Activated naive CD4-positive, alpha-beta T cell treated with anti-CD3 and anti-CD28 coated beads, Interleukin-2, amount 10 ng/mL, durations not matched to agents 7 days and 5 days (primary cell): ENCODE results near the gene FBXO17.

ENCODE experiments used
- CTCF ChIA-PET: fragments of 350-600 bp; sonication (Branson Sonifier 250); formaldehyde crosslinking; loops from one replicate; lab custom pipeline; 2021; ENCODE audit warnings: antibody characterized with exemption; lab: Charles Lee
- DNase-seq: peaks from one replicate; pipeline ENCODE4 v3.0.0-alpha.2; 2020
- H3K27ac Mint-ChIP-seq: one replicate; pipeline ENCODE4 v1.8.0; 2021; ENCODE audit warnings: mild to moderate bottlenecking, moderate library complexity, mixed read lengths
- H3K27me3 Mint-ChIP-seq: one replicate; pipeline ENCODE4 v1.8.0; 2021; ENCODE audit warnings: mild to moderate bottlenecking, mixed read lengths
- H3K36me3 Mint-ChIP-seq: one replicate; pipeline ENCODE4 v1.8.0; 2021; ENCODE audit warnings: mixed read lengths
- H3K4me1 Mint-ChIP-seq: one replicate; pipeline ENCODE4 v1.8.0; 2021; ENCODE audit warnings: mixed read lengths
- H3K4me3 Mint-ChIP-seq: one replicate; pipeline ENCODE4 v1.8.0; 2021; ENCODE audit warnings: mild to moderate bottlenecking, moderate library complexity, mixed read lengths
- H3K9me3 Mint-ChIP-seq: one replicate; pipeline ENCODE4 v1.8.0; 2021; ENCODE audit warnings: mixed read lengths

FBXO17 gene

GRCh38 chr19:38908911-38909310 lies 66.6 kb downstream of the FBXO17 start:
- peaks cover 6% of the 10 kb centered on the region for H3K9me3 Mint-ChIP-seq
- H3K36me3 Mint-ChIP-seq: peaks cover 32% of the 10 kb centered on the region
- CTCF ChIA-PET: interaction anchor here (0.9 kb wide), 1 partner anchor 21 kb away, joined by 6 read pairs; the partner anchor contains the start of genes MRPS12 and SARS2
- DNase-seq: no peak
- H3K4me1 Mint-ChIP-seq: peaks cover 15% of the 10 kb centered on the region
- H3K4me3 Mint-ChIP-seq: no peak overlapping the region
- H3K27me3 Mint-ChIP-seq: no peaks in the 10 kb centered on the region
- H3K27ac Mint-ChIP-seq: peak overlapping the region; percentile 68

DNA sequence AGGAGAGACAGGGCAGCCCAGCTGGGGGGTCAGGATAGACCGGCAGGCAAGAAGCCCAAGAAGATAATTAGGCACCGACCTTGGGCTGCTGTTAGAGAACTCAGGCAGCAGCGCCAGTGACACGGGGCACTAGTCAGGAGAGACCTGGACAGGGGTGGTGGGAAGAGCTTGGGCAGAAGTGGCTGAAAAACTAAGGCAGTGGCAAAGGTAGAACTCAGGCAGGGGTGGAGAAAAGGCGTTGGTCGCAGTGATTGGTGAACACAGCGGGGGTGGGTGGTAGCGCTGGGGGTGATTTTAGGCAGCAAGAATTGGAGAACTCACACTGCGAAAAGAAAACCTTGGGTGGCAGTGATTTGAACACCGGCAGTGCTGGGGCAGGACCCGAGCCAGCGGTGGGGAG lies 67.9 kb downstream of the FBXO17 start:
- H3K9me3 Mint-ChIP-seq: peaks cover 6% of the 10 kb centered on the region
- peak overlapping the region; percentile 5 for H3K27ac Mint-ChIP-seq
- no peak overlapping the region for H3K4me3 Mint-ChIP-seq
- peaks cover 17% of the 10 kb centered on the region for H3K4me1 Mint-ChIP-seq
- DNase-seq: no peak
- no peaks in the 10 kb centered on the region for H3K27me3 Mint-ChIP-seq
- peaks cover 36% of the 10 kb centered on the region for H3K36me3 Mint-ChIP-seq
- CTCF ChIA-PET: interaction anchor here (0.7 kb wide), 1 partner anchor 391 kb away, joined by 3 read pairs; no protein-coding TSS in a partner anchor

DNA sequence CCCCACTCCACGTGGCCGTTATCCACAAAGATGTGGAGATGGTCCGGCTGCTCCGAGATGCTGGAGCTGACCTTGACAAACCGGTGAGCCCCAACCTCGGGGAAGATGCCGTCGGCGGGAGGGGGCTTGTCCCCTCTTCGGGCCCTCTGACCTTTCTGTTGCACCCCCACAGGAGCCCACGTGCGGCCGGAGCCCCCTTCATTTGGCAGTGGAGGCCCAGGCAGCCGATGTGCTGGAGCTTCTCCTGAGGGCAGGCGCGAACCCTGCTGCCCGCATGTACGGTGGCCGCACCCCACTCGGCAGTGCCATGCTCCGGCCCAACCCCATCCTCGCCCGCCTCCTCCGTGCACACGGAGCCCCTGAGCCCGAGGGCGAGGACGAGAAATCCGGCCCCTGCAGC lies 68.3 kb downstream of the FBXO17 start:
- Mint-ChIP-seq H3K4me3 (no peak overlapping the region), H3K4me1 (peaks cover 17% of the 10 kb centered on the region), H3K36me3 (peaks cover 37% of the 10 kb centered on the region), H3K27me3 (no peaks in the 10 kb centered on the region), H3K9me3 (peaks cover 6% of the 10 kb centered on the region), H3K27ac (no peak overlapping the region)
- no peak for DNase-seq
- CTCF ChIA-PET: no interaction called here

- Mint-ChIP-seq H3K9me3 (peaks cover 7% of the 10 kb centered on the region), H3K4me1 (peaks cover 30% of the 10 kb centered on the region), H3K4me3 (no peak overlapping the region), H3K36me3 (peaks cover 44% of the 10 kb centered on the region), H3K27ac (no peak overlapping the region), H3K27me3 (no peaks in the 10 kb centered on the region)
- CTCF ChIA-PET: interaction anchor here (0.6 kb wide), 1 partner anchor 22 kb away, joined by 3 read pairs; no protein-coding TSS in a partner anchor
- no peak for DNase-seq
These were observed 69.9 kb downstream of the FBXO17 start for GRCh38 chr19:38905620-38906019.

DNA sequence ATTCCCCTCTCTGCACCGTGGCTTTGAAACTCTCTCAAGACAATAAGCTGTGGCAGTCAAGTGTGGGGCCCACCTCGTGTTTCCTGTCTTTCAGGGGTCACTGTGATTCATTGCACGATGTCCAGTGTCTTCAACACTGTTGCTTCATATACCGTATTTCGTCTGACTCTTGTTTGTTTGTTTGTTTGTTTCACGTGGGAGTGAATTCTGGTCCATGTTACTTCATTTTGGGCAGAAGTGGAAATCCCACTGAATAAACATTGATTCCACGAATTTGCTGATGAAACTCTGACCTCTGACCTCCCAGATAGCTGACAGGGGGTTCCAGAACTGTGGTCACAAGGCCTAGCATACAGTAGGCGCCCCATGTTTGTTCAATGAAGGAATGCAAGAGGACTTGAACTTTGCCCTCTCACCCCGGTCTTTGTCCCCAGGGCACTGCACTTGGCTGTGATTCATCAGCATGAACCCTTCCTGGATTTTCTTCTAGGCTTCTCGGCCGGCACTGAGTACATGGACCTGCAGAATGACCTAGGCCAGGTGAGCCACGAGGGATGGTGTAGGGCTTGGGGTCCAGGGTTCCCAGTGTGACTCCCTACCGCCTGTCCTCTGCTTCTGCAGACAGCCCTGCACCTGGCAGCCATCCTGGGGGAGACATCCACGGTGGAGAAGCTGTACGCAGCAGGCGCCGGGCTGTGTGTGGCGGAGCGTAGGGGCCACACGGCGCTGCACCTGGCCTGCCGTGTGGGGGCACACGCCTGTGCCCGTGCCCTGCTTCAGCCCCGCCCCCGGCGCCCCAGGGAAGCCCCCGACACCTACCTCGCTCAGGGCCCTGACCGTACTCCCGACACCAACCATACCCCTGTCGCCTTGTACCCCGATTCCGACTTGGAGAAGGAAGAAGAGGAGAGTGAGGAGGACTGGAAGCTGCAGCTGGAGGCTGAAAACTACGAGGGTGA lies 70.7 kb downstream of the FBXO17 start:
- peaks cover 7% of the 10 kb centered on the region for H3K9me3 Mint-ChIP-seq
- DNase-seq: no peak
- peaks cover 33% of the 10 kb centered on the region for H3K4me1 Mint-ChIP-seq
- no peak overlapping the region for H3K4me3 Mint-ChIP-seq
- H3K27me3 Mint-ChIP-seq: no peaks in the 10 kb centered on the region
- CTCF ChIA-PET: no interaction called here
- H3K27ac Mint-ChIP-seq: no peak overlapping the region
- peaks cover 44% of the 10 kb centered on the region for H3K36me3 Mint-ChIP-seq

DNA sequence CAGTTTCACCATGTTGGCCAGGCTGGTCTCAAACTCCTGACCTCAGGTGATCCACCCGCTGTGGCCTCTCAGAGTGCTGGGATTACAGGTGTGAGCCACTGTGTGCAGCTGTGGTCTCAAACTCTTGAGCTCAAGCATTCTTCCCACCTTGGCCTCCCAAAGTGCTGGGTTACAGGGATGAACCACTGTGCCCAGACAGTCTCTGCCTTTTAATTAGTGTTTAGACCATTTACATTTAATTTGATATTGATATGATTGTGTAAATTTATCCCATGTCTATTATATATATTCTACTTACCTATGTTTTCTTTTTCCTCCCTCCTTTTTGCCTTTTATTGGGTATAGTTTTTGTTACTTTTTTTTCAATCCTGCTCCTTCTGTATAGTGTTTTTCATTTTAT lies 73.9 kb downstream of the FBXO17 start:
- CTCF ChIA-PET: no interaction called here
- peaks cover 45% of the 10 kb centered on the region for H3K4me1 Mint-ChIP-seq

DNA sequence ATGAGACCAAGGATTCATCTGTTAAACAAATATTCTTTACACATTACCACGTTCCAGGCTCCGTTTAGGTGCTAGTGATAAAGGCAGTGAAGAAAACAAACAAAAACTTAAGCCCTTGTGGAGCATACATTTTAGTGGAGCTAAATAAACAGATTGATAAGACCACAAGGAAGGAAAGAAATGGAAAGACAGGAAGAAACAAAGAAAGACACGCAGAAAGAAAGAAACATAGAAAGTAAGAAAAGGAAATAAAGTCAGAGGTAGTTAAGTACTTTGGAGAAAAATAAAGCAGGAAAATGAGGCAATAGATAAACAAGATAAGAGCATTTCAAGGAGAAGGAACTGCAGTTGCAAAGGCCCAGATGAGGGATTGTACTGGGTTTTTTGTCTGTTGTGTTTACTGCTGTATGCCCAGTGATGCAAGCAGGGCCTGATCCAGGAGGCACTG lies 74.8 kb downstream of the FBXO17 start:
- Mint-ChIP-seq H3K27me3 (no peaks in the 10 kb centered on the region), H3K36me3 (peaks cover 21% of the 10 kb centered on the region), H3K4me1 (peaks cover 45% of the 10 kb centered on the region), H3K4me3 (peak overlapping the region; percentile 84), H3K27ac (peak overlapping the region; percentile 67), H3K9me3 (peaks cover 2% of the 10 kb centered on the region)
- DNase-seq: no peak
- CTCF ChIA-PET: interaction anchor here (0.6 to 1.9 kb wide), 7 partner anchors 13 to 498 kb away, joined by 3 to 14 read pairs (median 4); partner anchors contain the start of genes FAM98C, MRPS12 and SARS2

More for the DNA sequence above, 73.9 kb downstream of the FBXO17 start:
- H3K36me3 Mint-ChIP-seq: peaks cover 25% of the 10 kb centered on the region
- no peak for DNase-seq
- peak overlapping the region; percentile 84 for H3K4me3 Mint-ChIP-seq
- H3K27me3 Mint-ChIP-seq: no peaks in the 10 kb centered on the region
- peak overlapping the region; percentile 4 for H3K27ac Mint-ChIP-seq
- peaks cover 2% of the 10 kb centered on the region for H3K9me3 Mint-ChIP-seq

DNA sequence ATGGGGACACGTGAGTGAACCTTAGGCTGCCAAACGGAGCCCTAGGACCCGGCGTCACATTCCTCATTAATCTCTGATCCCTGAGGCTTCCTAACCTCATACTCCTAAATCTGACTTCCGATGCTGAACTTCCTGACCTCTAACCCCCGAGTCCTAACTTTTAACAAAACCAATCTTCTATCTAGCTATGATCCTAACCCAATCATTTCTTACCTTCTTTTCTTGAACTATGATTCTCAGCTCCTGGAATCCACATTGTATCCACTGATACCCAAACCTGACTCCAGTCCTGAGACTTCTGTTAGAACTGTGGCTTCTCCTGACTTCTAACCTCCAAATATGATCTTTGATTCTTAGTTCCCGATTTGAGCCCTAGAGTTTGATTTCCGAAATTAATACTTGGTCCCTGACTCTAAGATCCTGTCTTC lies 75.3 kb downstream of the FBXO17 start:
- Mint-ChIP-seq H3K27ac (peak overlapping the region; percentile 95), H3K4me3 (peak overlapping the region; percentile 84), H3K4me1 (peaks cover 45% of the 10 kb centered on the region), H3K36me3 (peaks cover 18% of the 10 kb centered on the region), H3K27me3 (no peaks in the 10 kb centered on the region), H3K9me3 (peaks cover 2% of the 10 kb centered on the region)
- no peak for DNase-seq
- CTCF ChIA-PET: interaction anchor here (1.0 to 1.9 kb wide), 7 partner anchors 12 to 498 kb away, joined by 3 to 14 read pairs (median 4); partner anchors contain the start of genes FAM98C, MRPS12 and SARS2

- CTCF ChIA-PET: interaction anchor here (1.0 to 1.9 kb wide), 7 partner anchors 12 to 497 kb away, joined by 3 to 14 read pairs (median 4); partner anchors contain the start of genes FAM98C, MRPS12 and SARS2
- Mint-ChIP-seq H3K9me3 (peaks cover 2% of the 10 kb centered on the region), H3K4me1 (peaks cover 44% of the 10 kb centered on the region)
These were observed 75.9 kb downstream of the FBXO17 start, which contains the start of the genes NFKBIB and SIRT2 for GRCh38 chr19:38899447-38900201. TSS of gene NFKBIB (plus strand) at chr19:38899969. CDS start at chr19:38900033, 64 bp downstream. TSS of gene SIRT2 (minus strand) at chr19:38899618. CDS start at chr19:38899521, 97 bp downstream.

DNA sequence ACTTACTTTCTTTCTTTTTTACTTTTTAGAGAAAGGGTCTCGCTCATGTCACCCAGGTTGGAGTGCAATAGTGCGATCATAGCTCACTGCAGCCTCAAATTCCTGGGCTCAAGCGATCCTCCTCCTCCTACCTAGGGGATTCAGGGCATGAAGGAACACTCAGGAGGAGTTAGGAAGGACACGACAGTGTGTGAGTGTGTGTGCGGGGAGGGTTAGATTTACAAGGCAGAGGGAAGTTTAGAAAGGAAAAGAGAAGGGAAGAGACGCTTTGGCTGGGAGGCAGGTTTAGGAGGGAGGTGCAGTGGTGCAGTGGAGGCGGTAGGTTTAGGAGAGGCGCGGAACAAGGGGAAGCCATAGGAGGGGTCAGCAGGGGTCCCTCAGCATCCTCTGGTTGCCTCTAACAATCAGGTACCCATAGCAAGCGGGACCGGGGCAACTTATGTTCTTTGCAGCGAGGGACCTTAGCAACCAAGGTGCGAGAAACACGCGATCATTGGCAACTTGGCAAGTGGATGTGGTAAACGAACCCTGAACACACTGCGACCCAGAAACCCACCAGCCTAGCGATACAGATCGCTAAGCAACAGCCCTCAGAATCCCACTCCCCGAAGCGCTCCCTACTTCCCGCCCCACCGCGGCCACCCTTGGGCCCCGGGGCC lies 76.6 kb downstream of the FBXO17 start:
- Mint-ChIP-seq H3K9me3 (peaks cover 2% of the 10 kb centered on the region), H3K4me1 (peaks cover 40% of the 10 kb centered on the region), H3K27ac (peak overlapping the region; percentile 95), H3K36me3 (peaks cover 15% of the 10 kb centered on the region), H3K27me3 (no peaks in the 10 kb centered on the region), H3K4me3 (peak overlapping the region; percentile 84)
- CTCF ChIA-PET: no interaction called here
- DNase-seq: no peak

More at GRCh38 chr19:38899447-38900201, 75.9 kb downstream of the FBXO17 start, which contains the start of the genes NFKBIB and SIRT2:
- Mint-ChIP-seq H3K27ac (peak within 1 kb of the TSS; percentile 95), H3K4me3 (peak within 1 kb of the TSS; percentile 84), H3K36me3 (peaks cover 20% of the 10 kb centered on the region), H3K27me3 (no peaks in the 10 kb centered on the region)
- DNase-seq: peak; percentile 100

- H3K4me1 Mint-ChIP-seq: peaks cover 20% of the 10 kb centered on the region
- no peak overlapping the region for H3K4me3 Mint-ChIP-seq
- CTCF ChIA-PET: no interaction called here
- no peaks in the 10 kb centered on the region for H3K27me3 Mint-ChIP-seq
- H3K9me3 Mint-ChIP-seq: no peaks in the 10 kb centered on the region
- H3K36me3 Mint-ChIP-seq: peaks cover 3% of the 10 kb centered on the region
- H3K27ac Mint-ChIP-seq: no peak overlapping the region
- no peak for DNase-seq
These were observed 80.6 kb downstream of the FBXO17 start for GRCh38 chr19:38894968-38895367.

GRCh38 chr19:38893341-38893771 lies 82.2 kb downstream of the FBXO17 start:
- peaks cover 9% of the 10 kb centered on the region for H3K36me3 Mint-ChIP-seq
- peaks cover 13% of the 10 kb centered on the region for H3K4me1 Mint-ChIP-seq
- H3K27ac Mint-ChIP-seq: no peak overlapping the region
- H3K27me3 Mint-ChIP-seq: no peaks in the 10 kb centered on the region
- no peak overlapping the region for H3K4me3 Mint-ChIP-seq
- H3K9me3 Mint-ChIP-seq: no peaks in the 10 kb centered on the region
- no peak for DNase-seq
- CTCF ChIA-PET: no interaction called here

DNA sequence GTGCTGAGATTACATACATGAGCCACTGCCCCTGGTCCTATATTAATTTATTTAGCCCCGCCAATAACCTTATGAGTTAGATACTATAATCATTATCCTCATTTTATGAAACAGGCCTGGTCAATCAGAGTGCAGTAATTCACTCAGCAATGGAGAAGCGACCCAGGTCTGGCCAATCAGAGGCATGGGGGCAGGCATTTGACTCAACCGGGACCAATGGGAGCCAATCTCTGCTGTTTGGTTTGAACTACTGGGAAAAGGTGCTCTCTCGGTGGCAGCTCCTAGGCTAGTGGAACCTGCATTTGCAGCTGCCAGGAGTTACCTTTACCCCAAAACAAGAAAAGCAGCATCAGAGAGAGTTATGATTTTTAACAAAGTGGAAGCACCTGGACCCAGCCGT lies 82.7 kb downstream of the FBXO17 start:
- peaks cover 9% of the 10 kb centered on the region for H3K36me3 Mint-ChIP-seq
- CTCF ChIA-PET: no interaction called here
- DNase-seq: no peak
- no peak overlapping the region for H3K27ac Mint-ChIP-seq
- no peaks in the 10 kb centered on the region for H3K9me3 Mint-ChIP-seq
- no peak overlapping the region for H3K4me3 Mint-ChIP-seq
- no peaks in the 10 kb centered on the region for H3K27me3 Mint-ChIP-seq
- peaks cover 8% of the 10 kb centered on the region for H3K4me1 Mint-ChIP-seq
